ENCODE measurements around the gene C2orf69. TPM values are rescaled to one million over a fixed set of nuclear protein-coding genes. Genes with fewer than 3 reads are reported as not detected.

The C2orf69 gene
- total and polyA plus RNA-seq, 2 donors (not counting 1 experiment from before 2014, with no cell fraction given), result 10.3 to 13.2 TPM

DNA sequence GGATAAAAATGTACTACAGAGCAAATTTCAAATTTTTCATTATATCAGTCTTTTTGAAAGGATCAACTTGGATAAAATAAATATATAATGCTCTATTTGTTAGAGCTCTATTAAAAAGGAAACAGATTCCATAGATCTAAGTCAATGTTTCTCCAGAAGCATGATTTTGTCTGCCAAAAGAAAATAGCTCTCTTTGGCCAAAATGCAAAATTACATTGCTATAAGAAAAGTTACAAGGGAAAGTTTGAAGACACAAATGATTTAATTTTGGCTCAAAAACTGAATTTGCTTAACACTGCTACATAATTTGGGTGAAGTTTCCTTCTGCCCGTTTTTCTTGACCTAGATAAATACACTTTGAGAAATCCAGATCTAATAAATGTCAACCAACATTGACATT is 15.7 kb downstream of the C2orf69 start:
- Histone ChIP-seq H3K4me2 (ENCODE audit: extremely low read depth, insufficient read depth, low read length) (no peak overlapping the region), H3K79me2 (ENCODE audit: control insufficient read depth, insufficient read depth, low read length) (peaks cover 21% of the 10 kb centered on the region)

GRCh38 chr2:199928226-199928625 is 17.1 kb downstream of the C2orf69 start:
- Histone ChIP-seq H3K4me2 (ENCODE audit: extremely low read depth, insufficient read depth, low read length) (no peak overlapping the region), H3K4me1 (ENCODE audit: control insufficient read depth, extremely low read depth, insufficient read depth, low read length) (no peaks in the 10 kb centered on the region), H3K9ac (ENCODE audit: insufficient read depth, low read length) (no peak overlapping the region), H3K27me3 (ENCODE audit: control insufficient read depth, insufficient read depth, low read length) (no peaks in the 10 kb centered on the region), H2AFZ (ENCODE audit: low read length) (no peak overlapping the region), H4K20me1 (ENCODE audit: control insufficient read depth, extremely low read depth, insufficient read depth, low read length) (no peaks in the 10 kb centered on the region), H3K79me2 (ENCODE audit: control insufficient read depth, insufficient read depth, low read length) (peaks cover 11% of the 10 kb centered on the region), H3K27ac (ENCODE audit: insufficient read depth, low read length) (no peak overlapping the region), H3K9me3 (ENCODE audit: control insufficient read depth, insufficient read depth, low read depth, low read length) (no peaks in the 10 kb centered on the region), H3K4me3 (replicated peaks in 1 of 4; ENCODE audit: control extremely low read depth in 1 of 4, insufficient read depth in 1 of 4, low read depth in 3 of 4, low read length in 4 of 4) (no peak overlapping the region), H3K36me3 (ENCODE audit: control insufficient read depth, insufficient read depth, low read length) (peaks cover 2% of the 10 kb centered on the region)
- TF ChIP-seq, protein P1, sequence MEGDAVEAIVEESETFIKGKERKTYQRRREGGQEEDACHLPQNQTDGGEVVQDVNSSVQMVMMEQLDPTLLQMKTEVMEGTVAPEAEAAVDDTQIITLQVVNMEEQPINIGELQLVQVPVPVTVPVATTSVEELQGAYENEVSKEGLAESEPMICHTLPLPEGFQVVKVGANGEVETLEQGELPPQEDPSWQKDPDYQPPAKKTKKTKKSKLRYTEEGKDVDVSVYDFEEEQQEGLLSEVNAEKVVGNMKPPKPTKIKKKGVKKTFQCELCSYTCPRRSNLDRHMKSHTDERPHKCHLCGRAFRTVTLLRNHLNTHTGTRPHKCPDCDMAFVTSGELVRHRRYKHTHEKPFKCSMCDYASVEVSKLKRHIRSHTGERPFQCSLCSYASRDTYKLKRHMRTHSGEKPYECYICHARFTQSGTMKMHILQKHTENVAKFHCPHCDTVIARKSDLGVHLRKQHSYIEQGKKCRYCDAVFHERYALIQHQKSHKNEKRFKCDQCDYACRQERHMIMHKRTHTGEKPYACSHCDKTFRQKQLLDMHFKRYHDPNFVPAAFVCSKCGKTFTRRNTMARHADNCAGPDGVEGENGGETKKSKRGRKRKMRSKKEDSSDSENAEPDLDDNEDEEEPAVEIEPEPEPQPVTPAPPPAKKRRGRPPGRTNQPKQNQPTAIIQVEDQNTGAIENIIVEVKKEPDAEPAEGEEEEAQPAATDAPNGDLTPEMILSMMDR (conservative IDR thresholded peaks at IDR 0.05 in 1 of 2, IDR thresholded peaks at IDR 0.05 in 1 of 2; ENCODE audit: low read depth in 1 of 2, low read length in 2 of 2), result no peak
- TF ChIP-seq EZH2 (IDR thresholded peaks at IDR 0.05; ENCODE audit: low read length, missing control alignments), result no peak
- no peak for DNase-seq (ENCODE audit: low read depth in 2 of 2)

More for the DNA sequence above, 15.7 kb downstream of the C2orf69 start:
- no peak overlapping the region for H3K4me3 ChIP-seq (replicated peaks in 1 of 4; ENCODE audit: control extremely low read depth in 1 of 4, insufficient read depth in 1 of 4, low read depth in 3 of 4, low read length in 4 of 4)
- no peaks in the 10 kb centered on the region for H4K20me1 ChIP-seq (ENCODE audit: control insufficient read depth, extremely low read depth, insufficient read depth, low read length)
- H3K4me1 ChIP-seq (ENCODE audit: control insufficient read depth, extremely low read depth, insufficient read depth, low read length), result no peaks in the 10 kb centered on the region
- no peak overlapping the region for H2AFZ ChIP-seq (ENCODE audit: low read length)
- H3K9ac ChIP-seq (ENCODE audit: insufficient read depth, low read length), result no peak overlapping the region
- no peaks in the 10 kb centered on the region for H3K9me3 ChIP-seq (ENCODE audit: control insufficient read depth, insufficient read depth, low read depth, low read length)
- H3K27ac ChIP-seq (ENCODE audit: insufficient read depth, low read length), result no peak overlapping the region
- no peaks in the 10 kb centered on the region for H3K27me3 ChIP-seq (ENCODE audit: control insufficient read depth, insufficient read depth, low read length)
- TF ChIP-seq EZH2 (IDR thresholded peaks at IDR 0.05; ENCODE audit: low read length, missing control alignments), result no peak
- TF ChIP-seq, protein P1 (conservative IDR thresholded peaks at IDR 0.05 in 1 of 2, IDR thresholded peaks at IDR 0.05 in 1 of 2; ENCODE audit: low read depth in 1 of 2, low read length in 2 of 2), result no peak
- peak in 1 of 2 donors; percentile 8 for DNase-seq (ENCODE audit: low read depth in 2 of 2)
- peaks cover 2% of the 10 kb centered on the region for H3K36me3 ChIP-seq (ENCODE audit: control insufficient read depth, insufficient read depth, low read length)

DNA sequence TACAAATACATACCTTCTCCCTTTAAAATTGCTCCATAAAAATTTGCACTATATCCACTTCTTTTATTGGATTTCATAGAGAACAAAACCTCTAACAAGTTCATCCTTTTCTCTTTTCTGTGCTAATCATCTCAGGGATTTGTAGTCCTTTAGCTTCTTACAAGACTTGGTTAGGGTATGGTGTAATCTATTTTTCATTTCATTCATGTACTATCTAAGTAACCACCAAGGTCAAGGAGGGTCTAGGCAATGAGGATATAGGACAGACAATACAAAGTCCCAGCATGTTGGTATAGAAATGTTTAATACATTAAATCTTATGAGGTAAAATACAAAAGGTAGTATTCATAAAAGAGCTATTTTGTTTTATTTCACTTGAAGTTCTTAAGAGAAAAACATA is 17.5 kb downstream of the C2orf69 start:
- TF ChIP-seq, protein P1 (conservative IDR thresholded peaks at IDR 0.05 in 1 of 2, IDR thresholded peaks at IDR 0.05 in 1 of 2; ENCODE audit: low read depth in 1 of 2, low read length in 2 of 2), result no peak
- no peak overlapping the region for H3K9ac ChIP-seq (ENCODE audit: insufficient read depth, low read length)
- H3K9me3 ChIP-seq (ENCODE audit: control insufficient read depth, insufficient read depth, low read depth, low read length), result no peaks in the 10 kb centered on the region
- DNase-seq (ENCODE audit: low read depth in 2 of 2), result no peak
- no peak overlapping the region for H3K4me2 ChIP-seq (ENCODE audit: extremely low read depth, insufficient read depth, low read length)
- no peaks in the 10 kb centered on the region for H3K27me3 ChIP-seq (ENCODE audit: control insufficient read depth, insufficient read depth, low read length)
- peaks cover 11% of the 10 kb centered on the region for H3K79me2 ChIP-seq (ENCODE audit: control insufficient read depth, insufficient read depth, low read length)
- H3K27ac ChIP-seq (ENCODE audit: insufficient read depth, low read length), result no peak overlapping the region
- H3K36me3 ChIP-seq (ENCODE audit: control insufficient read depth, insufficient read depth, low read length), result peaks cover 2% of the 10 kb centered on the region
- no peaks in the 10 kb centered on the region for H4K20me1 ChIP-seq (ENCODE audit: control insufficient read depth, extremely low read depth, insufficient read depth, low read length)
- no peak overlapping the region for H2AFZ ChIP-seq (ENCODE audit: low read length)
- no peak overlapping the region for H3K4me3 ChIP-seq (replicated peaks in 1 of 4; ENCODE audit: control extremely low read depth in 1 of 4, insufficient read depth in 1 of 4, low read depth in 3 of 4, low read length in 4 of 4)
- peaks cover 1% of the 10 kb centered on the region for H3K4me1 ChIP-seq (ENCODE audit: control insufficient read depth, extremely low read depth, insufficient read depth, low read length)
